IMR-90 (cell line): ENCODE results near the gene NPHP4. TPM values are rescaled to one million over a fixed set of nuclear protein-coding genes. Genes with fewer than 3 reads are reported as not detected.

Source experiments
- ATAC-seq: fragments of 200-7000 bp; cut with Tn5 transposase; 2 replicates; pipeline ENCODE4 v1.9.1; 2020; ENCODE audit warnings: low read depth, mild to moderate bottlenecking, moderate library complexity
- BruUV-seq: library from RNA; stranded (reverse); fragments of 400-500 nt; replicated peaks from 2 replicates; lab custom pipeline; 2021; lab: Mats Ljungman, UMichigan
- CTCF ChIA-PET: fragments of 300-600 bp; formaldehyde crosslinking; extraction: SDS; loops from one replicate; lab custom pipeline; 2021; ENCODE audit warnings: antibody characterized with exemption; lab: Yijun Ruan, JAX
- POLR2A ChIA-PET: fragments of 300-600 bp; sonication (Branson Sonifier 250); formaldehyde crosslinking; loops from one replicate; lab custom pipeline; 2022; ENCODE audit warnings: antibody characterized with exemption; ENCODE audit not compliant: unreplicated experiment; lab: Charles Lee
- DNase-seq: peaks from one replicate; pipeline ENCODE4 v3.0.0; 2013
- H2AFZ ChIP-seq: replicated peaks from 2 replicates; pipeline ENCODE3; 2013; ENCODE audit warnings: low read length, mild to moderate bottlenecking; ENCODE audit not compliant: poor library complexity
- H2AK5ac ChIP-seq: 2 replicates; pipeline ENCODE4 v1.6.1; 2013; ENCODE audit warnings: low read depth, low read length, inconsistent platforms
- H2AK9ac ChIP-seq: replicated peaks from 2 replicates; pipeline ENCODE3; 2013; ENCODE audit warnings: mild to moderate bottlenecking, low read depth, low read length, moderate library complexity; ENCODE audit not compliant: poor library complexity
- H2BK120ac ChIP-seq: 2 replicates; pipeline ENCODE4 v1.6.1; 2013; ENCODE audit warnings: low read depth, low read length, inconsistent platforms
- H2BK15ac ChIP-seq: 3 replicates; pipeline ENCODE4 v1.6.1; 2013; ENCODE audit warnings: low read depth, low read length, inconsistent platforms
- H2BK20ac ChIP-seq: 2 replicates; pipeline ENCODE4 v1.6.1; 2013; ENCODE audit warnings: low read depth, mild to moderate bottlenecking, inconsistent platforms, low read length, moderate library complexity
- H2BK5ac ChIP-seq: 2 replicates; pipeline ENCODE4 v1.6.1; 2013; ENCODE audit warnings: mild to moderate bottlenecking, low read depth, low read length, inconsistent platforms; ENCODE audit not compliant: poor library complexity, severe bottlenecking
- H3K14ac ChIP-seq: replicated peaks from 2 replicates; pipeline ENCODE4 v1.6.1; 2013; ENCODE audit warnings: low read depth, low read length, inconsistent platforms
- H3K18ac ChIP-seq: 2 replicates; pipeline ENCODE4 v1.6.1; 2013; ENCODE audit warnings: low read depth, low read length, control low read depth
- H3K23ac ChIP-seq: 2 replicates; pipeline ENCODE4 v1.6.1; 2013; ENCODE audit warnings: low read depth, low read length, inconsistent platforms
- H3K27ac ChIP-seq: 2 replicates; pipeline ENCODE4 v1.5.1; 2013; ENCODE audit warnings: mild to moderate bottlenecking, control low read depth, low read length; ENCODE audit not compliant: insufficient read depth
- H3K27me3 ChIP-seq: 2 replicates; pipeline ENCODE4 v1.6.1; 2013; ENCODE audit warnings: low read length; ENCODE audit not compliant: control insufficient read depth, insufficient read depth
- H3K36me3 ChIP-seq: 2 replicates; pipeline ENCODE4 v1.6.1; 2013; ENCODE audit warnings: low read length, mixed read lengths; ENCODE audit not compliant: control insufficient read depth, insufficient read depth
- H3K4ac ChIP-seq: 2 replicates; pipeline ENCODE4 v1.6.1; 2013; ENCODE audit warnings: low read depth, low read length, inconsistent platforms
- H3K4me1 ChIP-seq: 2 replicates; pipeline ENCODE4 v1.6.1; 2013; ENCODE audit warnings: low read length, mixed read lengths; ENCODE audit not compliant: control insufficient read depth, insufficient read depth
- H3K4me2 ChIP-seq: 2 replicates; pipeline ENCODE4 v1.6.1; 2013; ENCODE audit warnings: low read depth, mild to moderate bottlenecking, control low read depth, low read length, moderate library complexity
- H3K4me3 ChIP-seq: 2 replicates; pipeline ENCODE4 v1.5.1; 2013; ENCODE audit warnings: low read depth, mild to moderate bottlenecking, control low read depth, low read length, moderate library complexity; ENCODE audit not compliant: insufficient read depth
- H3K56ac ChIP-seq: 2 replicates; pipeline ENCODE4 v1.6.1; 2013; ENCODE audit warnings: low read length, inconsistent platforms; ENCODE audit not compliant: insufficient read depth; ENCODE audit errors: extremely low read depth
- H3K79me1 ChIP-seq, 2 experiments: 2 replicates each; pipeline ENCODE4 v1.6.1; 2013; ENCODE audit warnings: low read length in 2 of 2, inconsistent platforms in 1 of 2, low read depth in 1 of 2
- H3K9ac ChIP-seq: 2 replicates; pipeline ENCODE4 v1.6.1; 2013; ENCODE audit warnings: low read depth, low read length, control low read depth
- H3K9me1 ChIP-seq: 2 replicates; pipeline ENCODE4 v1.6.1; 2013; ENCODE audit warnings: low read length, inconsistent platforms; ENCODE audit not compliant: insufficient read depth
- H3K9me3 ChIP-seq: 2 replicates; pipeline ENCODE4 v1.6.1; 2013; ENCODE audit warnings: low read length; ENCODE audit not compliant: control insufficient read depth, insufficient read depth
- H4K20me1 ChIP-seq: 2 replicates; pipeline ENCODE4 v1.6.1; 2013; ENCODE audit warnings: low read length, inconsistent platforms; ENCODE audit not compliant: insufficient read depth
- H4K5ac ChIP-seq: 2 replicates; pipeline ENCODE4 v1.6.1; 2013; ENCODE audit warnings: mild to moderate bottlenecking, low read depth, low read length, control low read depth
- H4K8ac ChIP-seq, 2 experiments: 2 replicates each; pipeline ENCODE4 v1.6.1; 2013; ENCODE audit warnings: low read depth in 2 of 2, low read length in 2 of 2, control low read depth in 1 of 2, inconsistent platforms in 1 of 2
- H4K91ac ChIP-seq: 2 replicates; pipeline ENCODE4 v1.6.1; 2013; ENCODE audit warnings: low read depth, low read length, inconsistent platforms; ENCODE audit not compliant: insufficient read depth
- BHLHE40 ChIP-seq: fragments of 150-350 bp; IDR thresholded peaks from 2 replicates; pipeline ENCODE4 v1.6.1; 2016; ENCODE audit warnings: mild to moderate bottlenecking, low read depth, low read length
- CEBPB ChIP-seq: IDR thresholded peaks from 2 replicates; pipeline ENCODE4 v1.6.1; 2012; ENCODE audit warnings: low read depth, low read length, improper control_type of control experiment
- CHD1 ChIP-seq: IDR thresholded peaks from 2 replicates; pipeline ENCODE4 v1.6.1; 2012; ENCODE audit warnings: low read depth, low read length, improper control_type of control experiment
- CTCF ChIP-seq: conservative IDR thresholded peaks from 2 replicates; pipeline ENCODE4 v1.5.1; 2012; ENCODE audit warnings: mild to moderate bottlenecking, low read depth, low read length, improper control_type of control experiment
- ELK1 ChIP-seq: fragments of 150-350 bp; IDR thresholded peaks from 2 replicates; pipeline ENCODE4 v1.6.1; 2016; ENCODE audit warnings: low read depth, mild to moderate bottlenecking, low read length, moderate library complexity, borderline replicate concordance
- FOS ChIP-seq: fragments of 150-350 bp; IDR thresholded peaks from 2 replicates; pipeline ENCODE4 v1.6.1; 2016; ENCODE audit warnings: low read depth, low read length
- MAFK ChIP-seq: IDR thresholded peaks from 2 replicates; pipeline ENCODE4 v1.6.1; 2012; ENCODE audit warnings: low read depth, low read length, improper control_type of control experiment
- MAZ ChIP-seq: IDR thresholded peaks from 2 replicates; pipeline ENCODE4 v1.6.1; 2012; ENCODE audit warnings: low read depth, mild to moderate bottlenecking, low read length, improper control_type of control experiment, moderate library complexity, borderline replicate concordance
- MXI1 ChIP-seq: IDR thresholded peaks from 2 replicates; pipeline ENCODE4 v1.6.1; 2012; ENCODE audit warnings: low read depth, mild to moderate bottlenecking, low read length, moderate library complexity, borderline replicate concordance
- NFE2L2 ChIP-seq: fragments of 150-350 bp; IDR thresholded peaks from 2 replicates; pipeline ENCODE4 v1.6.1; 2016; ENCODE audit warnings: low read depth, mild to moderate bottlenecking, low read length
- POLR2A ChIP-seq: IDR thresholded peaks from 2 replicates; pipeline ENCODE4 v1.6.1; 2012; ENCODE audit warnings: mild to moderate bottlenecking, low read depth, low read length
- RAD21 ChIP-seq: IDR thresholded peaks from 2 replicates; pipeline ENCODE4 v1.6.1; 2012; ENCODE audit warnings: low read length, improper control_type of control experiment
- RCOR1 ChIP-seq: IDR thresholded peaks from 2 replicates; pipeline ENCODE4 v1.6.1; 2012; ENCODE audit warnings: mild to moderate bottlenecking, low read length, improper control_type of control experiment; ENCODE audit not compliant: insufficient replicate concordance
- RFX5 ChIP-seq: IDR thresholded peaks from 2 replicates; pipeline ENCODE4 v1.8.0; 2012; ENCODE audit warnings: low read depth, mild to moderate bottlenecking, low read length, moderate library complexity
- SMC3 ChIP-seq: fragments of 150-350 bp; IDR thresholded peaks from 2 replicates; pipeline ENCODE4 v1.6.1; 2016; ENCODE audit warnings: low read depth, mild to moderate bottlenecking, antibody characterized with exemption, low read length, moderate library complexity
- USF2 ChIP-seq: fragments of 150-350 bp; IDR thresholded peaks from 2 replicates; pipeline ENCODE4 v1.6.1; 2017; ENCODE audit warnings: mild to moderate bottlenecking, antibody characterized with exemption, low read length, low read depth
- WGBS, 2 experiments: methylation state at CpG; one replicate each; pipeline versions ENCODE4 v1.1.5 to v1.1.7; 2013; ENCODE audit warnings: missing lambda C conversion rate in 2 of 2; ENCODE audit not compliant: insufficient read length in 1 of 2; ENCODE audit errors: extremely low coverage in 2 of 2; 5-methylcytosine and 5-hydroxymethylcytosine counted together
- dilution Hi-C: fragments of 300-500 bp; cut with HindIII; formaldehyde crosslinking; loops from one replicate; pipeline ENCODE4 v1.14.3; 2018; ENCODE audit warnings: low sequenced_read_pairs; ENCODE audit not compliant: unreplicated experiment
- in situ Hi-C: fragments of 300-500 bp; cut with MboI; formaldehyde crosslinking; loops from 3 replicates; pipeline ENCODE4 v1.14.3; 2019; ENCODE audit warnings: low sequenced_read_pairs, inconsistent platforms, mixed read lengths
- intact Hi-C: fragments of 100-400 bp; cut with micrococcal nuclease; formaldehyde crosslinking; loops from 2 replicates; pipeline ENCODE4 v1.10.0; 2022
- polyA plus RNA-seq, 3 experiments: library from polyadenylated mRNA; depleted of rRNA; stranded (reverse); fragments of >200 nt; gene quantifications; 2 replicates each; pipeline ENCODE4 v1.2.3, GENCODE V29; 2012; ENCODE audit warnings: low replicate concordance in 1 of 3
- total RNA-seq: library from RNA; depleted of rRNA; stranded (reverse); fragments of >200 nt; gene quantifications from 2 replicates; pipeline ENCODE4 v1.2.3, GENCODE V29; 2012

NPHP4 gene
- total and polyA plus RNA-seq, 2 of the 4 experiments (the other 2 are of a cell fraction) = 2.0 to 5.5 TPM

DNA sequence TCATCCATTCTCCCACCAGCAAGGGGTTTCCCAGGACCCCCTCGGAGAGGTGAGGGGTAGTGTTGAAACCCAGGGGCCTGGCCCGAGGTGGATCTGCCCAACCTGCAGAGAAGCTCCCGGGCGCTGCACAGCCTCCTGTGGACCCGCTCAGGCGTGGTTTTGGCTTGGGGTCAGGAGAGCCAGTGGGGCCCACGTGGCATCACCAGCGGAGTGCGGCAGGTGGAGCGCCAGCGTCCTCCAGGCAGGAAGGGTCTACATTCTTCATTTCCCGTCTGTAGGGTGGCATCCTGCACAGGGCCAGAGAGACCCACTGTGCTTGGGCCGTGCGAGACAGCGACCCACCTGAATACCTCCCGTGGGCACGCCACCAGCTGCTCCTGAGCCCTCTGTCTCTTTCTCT is 135.2 kb downstream of the NPHP4 start:
- WGBS, 2 experiments = 91% methylated on average over 15 of the region's 17 CpGs; no CpG with 5 or more reads in 1 of the 2 experiments
- H3K9ac ChIP-seq = no peak overlapping the region
- H3K14ac ChIP-seq = no peak overlapping the region
- no peak overlapping the region for H2AFZ ChIP-seq
- H4K8ac ChIP-seq = no peak overlapping the region
- no peak overlapping the region for H3K56ac ChIP-seq
- H3K27ac ChIP-seq = no peak overlapping the region
- no peak overlapping the region for H2BK20ac ChIP-seq
- no peak overlapping the region for H2AK5ac ChIP-seq
- H3K4me2 ChIP-seq = no peak overlapping the region
- dilution Hi-C loops = no loop called here
- ATAC-seq (no peak), DNase-seq (no peak)
- peaks cover 2% of the 10 kb centered on the region; the same call in 1 of the 2 replicates for H3K9me3 ChIP-seq
- TF ChIP-seq MXI1 = no peak
- TF ChIP-seq POLR2A = no peak
- TF ChIP-seq ELK1 = no peak
- TF ChIP-seq MAZ = no peak
- no peak for TF ChIP-seq CEBPB
- no peak for TF ChIP-seq CHD1
- no peak for TF ChIP-seq MAFK
- TF ChIP-seq RFX5 = no peak
- no peak for TF ChIP-seq BHLHE40
- no peak for TF ChIP-seq RCOR1
- TF ChIP-seq USF2 = no peak
- TF ChIP-seq SMC3 = no peak
- no peak for TF ChIP-seq RAD21
- no peak for TF ChIP-seq NFE2L2
- no peak for TF ChIP-seq FOS
- TF ChIP-seq CTCF = no peak
- H3K4me3 ChIP-seq = no peak overlapping the region
- H3K9me1 ChIP-seq = no peaks in the 10 kb centered on the region
- BruUV-seq = no TSS peak
- H3K4ac ChIP-seq = no peak overlapping the region
- H4K91ac ChIP-seq = no peak overlapping the region
- H3K23ac ChIP-seq = no peak overlapping the region
- no peak overlapping the region for H2BK5ac ChIP-seq
- H2BK120ac ChIP-seq = no peak overlapping the region
- H4K5ac ChIP-seq = no peak overlapping the region
- H3K27me3 ChIP-seq = no peaks in the 10 kb centered on the region
- in situ Hi-C loops = no loop called here
- H2BK15ac ChIP-seq = no peak overlapping the region
- H3K79me1 ChIP-seq = no peaks in the 10 kb centered on the region
- H4K20me1 ChIP-seq = no peaks in the 10 kb centered on the region
- H3K36me3 ChIP-seq = no peaks in the 10 kb centered on the region
- no peak overlapping the region for H2AK9ac ChIP-seq
- no peak overlapping the region for H3K18ac ChIP-seq
- CTCF ChIA-PET = interaction anchor here (0.6 kb wide), 1 partner anchor 39 kb away, joined by 3 read pairs; no protein-coding TSS in a partner anchor
- intact Hi-C loops = no loop called here
- POLR2A ChIA-PET = no interaction called here
- H3K4me1 ChIP-seq = no peaks in the 10 kb centered on the region
